NCI-H1048 (cell line): ENCODE results near the gene SLCO1C1.

Experiments used
- DNase-seq: peaks from one replicate; lab custom pipeline; 2025; lab: John Stamatoyannopoulos, UW

Gene SLCO1C1

GRCh38 chr12:20800160-20800559 is 105.0 kb downstream of the SLCO1C1 start:
- DNase-seq = no peak

GRCh38 chr12:20801035-20801434 is 105.9 kb downstream of the SLCO1C1 start:
- DNase-seq = no peak
